ENCODE measurements around the gene DDB1.
"Not testable (repeated sequence)": the region's sequence is repeated elsewhere in the genome, so short reads cannot be mapped to it uniquely, and the experiment has no call there.

The DDB1 gene

DNA sequence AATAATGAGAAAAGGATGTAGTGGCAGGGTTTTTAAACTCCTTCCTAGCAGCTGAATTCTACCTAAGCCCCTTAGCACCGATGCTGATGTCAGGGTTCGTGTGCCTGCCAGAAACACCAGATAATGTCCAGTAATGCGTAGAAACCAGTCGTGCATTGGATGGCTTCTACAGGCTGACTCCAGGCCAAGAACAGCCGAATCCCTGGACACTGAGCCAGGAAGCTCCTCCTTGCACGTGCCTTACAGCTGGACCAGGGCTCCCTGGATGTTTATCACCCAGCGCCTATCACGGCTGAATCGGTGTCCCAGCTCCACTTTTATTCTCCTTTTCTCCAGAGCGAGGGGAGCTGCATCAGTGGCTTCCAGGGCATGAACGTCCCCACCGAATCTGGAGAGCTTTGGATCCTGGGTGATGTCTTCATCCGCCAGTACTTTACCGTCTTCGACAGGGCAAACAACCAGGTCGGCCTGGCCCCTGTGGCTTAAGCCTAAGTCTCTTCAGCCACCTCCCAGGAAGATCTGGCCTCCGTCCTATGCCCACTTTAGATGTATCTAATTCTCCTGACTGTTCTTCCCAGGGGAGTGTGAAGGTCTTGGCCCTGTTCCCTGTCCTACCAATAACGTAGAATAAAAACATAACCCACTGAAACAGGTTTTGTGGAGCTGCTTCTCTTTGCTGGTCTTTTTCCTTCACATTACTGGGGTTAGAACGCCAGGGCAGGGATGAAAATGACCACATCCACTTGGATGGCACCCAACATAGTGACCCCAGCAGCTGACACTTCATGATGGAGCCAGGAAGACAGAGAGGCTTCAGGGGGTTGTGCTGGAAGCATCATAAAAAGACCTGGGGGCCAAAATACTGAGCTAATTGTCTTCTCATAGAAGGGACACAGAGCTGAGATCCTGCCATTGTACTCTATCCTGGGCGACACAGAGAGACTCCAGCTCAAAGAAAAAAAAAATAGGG lies 81.8 kb downstream of the DDB1 start:
- not testable (repeated sequence) for H3K36me3 ChIP-seq (ENCODE audit: control insufficient read depth, low read length); H3K79me2 ChIP-seq (ENCODE audit: control insufficient read depth, low read length); H3K4me3 ChIP-seq (ENCODE audit: low read length); H3K9me3 ChIP-seq (ENCODE audit: control insufficient read depth, insufficient read depth, low read length); H3K4me1 ChIP-seq (ENCODE audit: control insufficient read depth, low read length); H3K4me2 ChIP-seq (ENCODE audit: low read length); H3F3A ChIP-seq (ENCODE audit: control insufficient read depth, insufficient read depth); H3K27me3 ChIP-seq (ENCODE audit: control insufficient read depth, low read length); H3K9me2 ChIP-seq (replicated peaks; ENCODE audit: control insufficient read depth, low read length); H4K20me1 ChIP-seq (ENCODE audit: control insufficient read depth, insufficient read depth, low read depth, low read length); H3K27ac ChIP-seq (ENCODE audit: low read depth, low read length)
